GM21367 (cell line): ENCODE results near the gene TIGD2.

Experiments
- ATAC-seq: cut with Tn5 transposase; IDR thresholded peaks from one replicate; pipeline ENCODE4 v1.9.1; 2021; ENCODE audit not compliant: unreplicated experiment

TIGD2 gene

GRCh38 chr4:89110986-89111832, at the start of gene TIGD2:
Gene TIGD2 (plus strand): TSS chr4:89111533. CDS start chr4:89112975, 1,442 bp downstream.
- ATAC-seq: peak; percentile 89

- ATAC-seq: no peak
Observed at GRCh38 chr4:89064848-89065247, 46.5 kb upstream of the TIGD2 start.

GRCh38 chr4:89067417-89067816, 43.9 kb upstream of the TIGD2 start:
- no peak for ATAC-seq

- ATAC-seq: peak; percentile 81
Observed at GRCh38 chr4:89069481-89069880, 41.9 kb upstream of the TIGD2 start.

- no peak for ATAC-seq
Observed at GRCh38 chr4:89070041-89070440, 41.3 kb upstream of the TIGD2 start.

GRCh38 chr4:89071311-89071710, 40.0 kb upstream of the TIGD2 start:
- ATAC-seq: no peak

- no peak for ATAC-seq
Observed at GRCh38 chr4:89072921-89073320, 38.4 kb upstream of the TIGD2 start.

GRCh38 chr4:89077761-89078160, 33.6 kb upstream of the TIGD2 start:
- ATAC-seq: no peak

GRCh38 chr4:89078300-89078699, 33.0 kb upstream of the TIGD2 start:
- ATAC-seq: no peak

GRCh38 chr4:89099034-89099433, 12.3 kb upstream of the TIGD2 start:
- ATAC-seq: no peak

- ATAC-seq: no peak
Observed at GRCh38 chr4:89099471-89099870, 11.9 kb upstream of the TIGD2 start.

- no peak for ATAC-seq
Observed at GRCh38 chr4:89100853-89101252, 10.5 kb upstream of the TIGD2 start.

- ATAC-seq: peak; percentile 90
Observed at GRCh38 chr4:89101256-89102161, 9.8 kb upstream of the TIGD2 start.

GRCh38 chr4:89105726-89106125, 5.6 kb upstream of the TIGD2 start:
- no peak for ATAC-seq

- no peak for ATAC-seq
Observed at GRCh38 chr4:89108091-89108490, 3.2 kb upstream of the TIGD2 start.

GRCh38 chr4:89109841-89110540, 1.3 kb upstream of the TIGD2 start:
- no peak for ATAC-seq

GRCh38 chr4:89110541-89110985, 770 bp upstream of the TIGD2 start:
- no peak for ATAC-seq

- no peak for ATAC-seq
Observed at GRCh38 chr4:89111833-89112563, 665 bp downstream of the TIGD2 start.

- ATAC-seq: no peak
Observed at GRCh38 chr4:89113415-89113814, 2.1 kb downstream of the TIGD2 start.

GRCh38 chr4:89114100-89114499, 2.8 kb downstream of the TIGD2 start:
- ATAC-seq: peak; percentile 27
